ENCODE results near the gene FSTL5. TPM values are rescaled to one million over a fixed set of nuclear protein-coding genes. Genes with fewer than 3 reads are reported as not detected.

Gene FSTL5
- total and polyA plus RNA-seq, 2 donors (not counting 3 experiments of a cell fraction or from before 2014, with no cell fraction given) = 1.3 to 1.9 TPM

GRCh38 chr4:162139412-162139811 is 24.4 kb downstream of the FSTL5 start:
- POLR2A ChIA-PET = no interaction called here
- TF ChIP-seq POLR2A (IDR thresholded peaks at IDR 0.05; ENCODE audit: low read depth, low read length) (no peak), CTCF (IDR thresholded peaks at IDR 0.05; ENCODE audit: extremely low read depth in 1 of 2, insufficient read depth in 1 of 2, low read depth in 1 of 2, low read length in 2 of 2) (no peak), POLR2AphosphoS5 (IDR thresholded peaks at IDR 0.05; ENCODE audit: insufficient read depth, low read depth, low read length) (no peak), JUN (IDR thresholded peaks at IDR 0.05; ENCODE audit: borderline replicate concordance, insufficient read depth, insufficient read length, low read depth) (no peak), MAX (IDR thresholded peaks at IDR 0.05; ENCODE audit: insufficient read depth, insufficient read length) (no peak), MYC (IDR thresholded peaks at IDR 0.05; ENCODE audit: low read depth, low read length) (no peak), EZH2 (IDR thresholded peaks at IDR 0.05; ENCODE audit: borderline replicate concordance, low read depth, low read length, severe bottlenecking) (no peak), FOS (IDR thresholded peaks at IDR 0.05; ENCODE audit: borderline replicate concordance, insufficient read depth, low read length) (no peak), GATA2 (IDR thresholded peaks at IDR 0.05; ENCODE audit: insufficient read depth, insufficient read length, low read depth, low read length) (no peak)
- Histone ChIP-seq H3K4me3 (replicated peaks in 1 of 3; ENCODE audit: insufficient read depth in 1 of 3, low read depth in 1 of 3, low read length in 3 of 3) (no peak overlapping the region), H3K27me3 (ENCODE audit: control insufficient read depth in 2 of 2, insufficient read depth in 2 of 2, low read length in 2 of 2) (peaks cover 0 to 1% of the 10 kb centered on the region in 2 experiments), H3K9me3 (replicated peaks; ENCODE audit: control insufficient read depth, insufficient read depth, low read length) (no peaks in the 10 kb centered on the region), H4K20me1 (replicated peaks; ENCODE audit: control insufficient read depth, extremely low read depth, insufficient read depth, low read length) (no peaks in the 10 kb centered on the region), H2AFZ (ENCODE audit: low read depth, low read length) (no peak overlapping the region), H3K79me2 (ENCODE audit: control insufficient read depth, insufficient read depth, low read length) (no peaks in the 10 kb centered on the region), H3K27ac (ENCODE audit: insufficient read depth, low read depth, low read length) (no peak overlapping the region), H3K4me2 (ENCODE audit: insufficient read depth, low read length) (no peak overlapping the region), H3K36me3 (ENCODE audit: control insufficient read depth in 2 of 2, extremely low read depth in 1 of 2, insufficient read depth in 2 of 2, low read length in 2 of 2) (no peaks in the 10 kb centered on the region), H3K9me1 (replicated peaks; ENCODE audit: control insufficient read depth, extremely low read depth, insufficient read depth, low read length) (no peaks in the 10 kb centered on the region), H3K9ac (replicated peaks; ENCODE audit: extremely low read depth, insufficient read depth, low read length) (no peak overlapping the region), H3K4me1 (ENCODE audit: control insufficient read depth, extremely low read depth, insufficient read depth, low read length) (no peaks in the 10 kb centered on the region)
- CTCF ChIA-PET = no interaction called here
- DNase-seq (ENCODE audit: low read depth, low spot score) (no peak), FAIRE-seq (no peak)
- dilution Hi-C loops (cut with MboI; ENCODE audit: extremely low pct_ligation_motif_present, low sequenced_read_pairs) (no loop called here), intact Hi-C loops (cut with micrococcal nuclease) (no loop called here)
- no TSS peak for BruUV-seq (replicated peaks)

All from endothelial cell of umbilical vein (primary cell).